Thyroid gland (tissue), 4 donors: ENCODE measurements around the gene KIAA1586. TPM values are rescaled to one million over a fixed set of nuclear protein-coding genes. Genes with fewer than 3 reads are reported as not detected.
"Not testable (repeated sequence)": the region's sequence is repeated elsewhere in the genome, so short reads cannot be mapped to it uniquely, and the experiment has no call there.

Experiments
- DNase-seq, 2 donors: peaks; one replicate each; pipeline ENCODE4 v3.0.0-alpha.2; 2019
- H3K27ac ChIP-seq, 3 donors: fragments of 200-600 bp; sonication (generic); 1 replicate in 2 of 3; 2 replicates in 1 of 3; pipeline ENCODE4 v1.5.1; 2016 to 2019; ENCODE audit warnings: mild to moderate bottlenecking in 1 of 3, moderate library complexity in 1 of 3
- H3K27me3 ChIP-seq: fragments of 200-600 bp; sonication (generic); one replicate; pipeline ENCODE4 v1.5.1; 2019
- H3K36me3 ChIP-seq, 2 donors: fragments of 200-600 bp; sonication (generic); one replicate each; pipeline ENCODE4 v1.5.1; 2016 to 2019
- H3K4me1 ChIP-seq, 2 donors: fragments of 200-600 bp; sonication (generic); one replicate each; pipeline ENCODE4 v1.5.1; 2017 to 2019
- H3K4me3 ChIP-seq, 3 donors: fragments of 200-600 bp; sonication (generic); replicated peaks in 1 of 3; 1 replicate in 2 of 3; 2 replicates in 1 of 3; pipeline ENCODE4 v1.5.1; 2016; ENCODE audit warnings: mild to moderate bottlenecking in 1 of 3
- H3K9me3 ChIP-seq: fragments of 200-600 bp; sonication (generic); one replicate; pipeline ENCODE4 v1.5.1; 2017
- POLR2A ChIP-seq, 2 donors: fragments of 450-650 bp; IDR thresholded peaks; one replicate each; pipeline ENCODE4 v1.6.1; 2017; ENCODE audit warnings: antibody characterized with exemption in 2 of 2, mild to moderate bottlenecking in 2 of 2, moderate library complexity in 1 of 2
- WGBS, 2 donors: methylation state at CpG; one replicate each; pipeline ENCODE4 v1.1.5; 2017; 5-methylcytosine and 5-hydroxymethylcytosine counted together
- intact Hi-C: fragments of 100-400 bp; cut with DNase I; formaldehyde crosslinking; loops from one replicate; pipeline ENCODE4 v1.15.1; 2023
- total RNA-seq, 4 donors: library from RNA; depleted of rRNA; stranded (reverse); fragments of >200 nt; gene quantifications; one replicate each; pipeline ENCODE4 v1.2.3, GENCODE V29; 2016
- TF ChIP-seq, protein P1 (sequence below), 6 experiments: fragments of 200-600 bp in 3 of 6; fragments of 450-650 bp in 3 of 6; sonication (generic) in 3 of 6; IDR thresholded peaks; one replicate each; pipeline ENCODE4 v1.5.1; 2016 to 2019; ENCODE audit warnings: antibody characterized with exemption in 6 of 6, mild to moderate bottlenecking in 2 of 6, inconsistent platforms in 1 of 6, moderate library complexity in 1 of 6

KIAA1586 gene
- total RNA-seq, 4 donors from 2014 or later = 9.1 to 16.8 (median 11.0) TPM

DNA sequence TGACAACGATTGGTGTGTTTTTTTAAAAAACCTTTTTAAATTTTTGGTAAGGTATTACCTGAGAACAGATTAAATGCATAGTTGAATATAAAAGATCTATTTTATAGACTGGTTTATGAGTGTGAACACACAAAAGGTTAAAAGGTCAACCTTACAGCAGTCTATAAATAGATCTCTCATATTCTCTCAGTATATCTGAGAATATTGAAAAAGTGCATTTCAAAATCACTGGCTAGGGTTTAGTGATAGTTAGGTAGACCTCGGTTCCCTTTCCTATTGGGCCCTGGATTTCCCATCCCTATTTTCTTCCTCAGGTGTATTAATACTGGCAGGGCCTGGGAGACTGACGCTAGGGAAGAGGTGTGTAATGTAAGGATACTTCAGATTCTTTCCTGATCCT, 42.8 kb downstream of the KIAA1586 start:
- Histone ChIP-seq H3K27me3 (no peaks in the 10 kb centered on the region), H3K27ac (no peak overlapping the region), H3K9me3 (no peaks in the 10 kb centered on the region), H3K4me3 (peak overlapping the region in 1 of 3 donors; percentile 41), H3K4me1 (peaks cover 10 to 17% of the 10 kb centered on the region in 2 donors), H3K36me3 (no peaks in the 10 kb centered on the region)
- no peak for DNase-seq
- WGBS, 2 donors = 61 to 65% methylated on average over 3 of the region's 3 CpGs
- intact Hi-C loops = no loop called here
- TF ChIP-seq, protein P1, sequence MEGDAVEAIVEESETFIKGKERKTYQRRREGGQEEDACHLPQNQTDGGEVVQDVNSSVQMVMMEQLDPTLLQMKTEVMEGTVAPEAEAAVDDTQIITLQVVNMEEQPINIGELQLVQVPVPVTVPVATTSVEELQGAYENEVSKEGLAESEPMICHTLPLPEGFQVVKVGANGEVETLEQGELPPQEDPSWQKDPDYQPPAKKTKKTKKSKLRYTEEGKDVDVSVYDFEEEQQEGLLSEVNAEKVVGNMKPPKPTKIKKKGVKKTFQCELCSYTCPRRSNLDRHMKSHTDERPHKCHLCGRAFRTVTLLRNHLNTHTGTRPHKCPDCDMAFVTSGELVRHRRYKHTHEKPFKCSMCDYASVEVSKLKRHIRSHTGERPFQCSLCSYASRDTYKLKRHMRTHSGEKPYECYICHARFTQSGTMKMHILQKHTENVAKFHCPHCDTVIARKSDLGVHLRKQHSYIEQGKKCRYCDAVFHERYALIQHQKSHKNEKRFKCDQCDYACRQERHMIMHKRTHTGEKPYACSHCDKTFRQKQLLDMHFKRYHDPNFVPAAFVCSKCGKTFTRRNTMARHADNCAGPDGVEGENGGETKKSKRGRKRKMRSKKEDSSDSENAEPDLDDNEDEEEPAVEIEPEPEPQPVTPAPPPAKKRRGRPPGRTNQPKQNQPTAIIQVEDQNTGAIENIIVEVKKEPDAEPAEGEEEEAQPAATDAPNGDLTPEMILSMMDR (IDR thresholded peaks at IDR 0.05) = no peak
- no peak for TF ChIP-seq POLR2A (IDR thresholded peaks at IDR 0.05)

DNA sequence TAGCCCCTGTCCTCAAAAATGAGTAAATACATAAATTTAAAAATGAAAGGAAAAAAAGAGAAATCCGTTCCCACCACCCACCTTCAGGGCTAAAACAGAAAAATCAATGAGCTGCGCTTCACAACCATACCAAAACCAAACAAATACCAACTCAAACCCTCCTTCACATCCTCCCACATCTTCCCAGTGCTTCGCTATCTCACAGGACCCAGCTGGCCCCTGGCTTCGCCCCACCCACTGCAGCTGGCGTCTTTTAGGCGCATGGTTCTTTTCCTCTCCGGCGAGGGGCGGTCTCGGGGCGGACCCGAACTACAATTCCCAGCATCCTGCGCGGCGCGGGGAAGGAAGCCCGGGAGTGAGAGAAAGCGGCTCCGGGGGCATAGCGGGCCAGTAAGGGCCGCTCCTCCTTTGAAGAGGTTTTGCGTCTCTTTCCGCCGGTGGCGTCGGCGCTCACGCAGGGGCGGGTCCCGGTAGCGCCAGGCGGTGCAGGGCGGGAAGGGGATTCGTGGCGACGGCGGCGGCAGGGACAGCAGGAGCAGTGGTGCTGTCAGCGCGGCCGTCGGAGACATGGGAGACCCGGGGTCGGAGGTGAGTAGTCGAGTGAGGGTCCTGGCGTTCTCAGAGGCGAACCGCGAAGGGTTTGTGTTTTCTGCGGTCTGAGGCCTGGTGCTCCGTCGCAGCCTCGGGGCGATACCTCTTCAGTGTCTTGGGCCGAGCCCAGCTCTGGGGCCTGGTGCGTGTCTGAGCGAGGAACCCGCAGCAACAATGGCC, 43.4 kb downstream of the KIAA1586 start, which contains the start of gene ZNF451:
Gene ZNF451 (plus strand): TSS at position 502 of the 771 bp plus-strand sequence. CDS start 66 bp downstream, at position 568.
- H3K36me3 ChIP-seq = no peaks in the 10 kb centered on the region
- TF ChIP-seq, protein P1 (IDR thresholded peaks at IDR 0.05) = peak in 1 of 6 experiments; percentile 28
- TF ChIP-seq POLR2A (IDR thresholded peaks at IDR 0.05) = peak; percentile 75 to 94
- peak within 1 kb of the TSS in 1 of 3 donors; percentile 41 for H3K4me3 ChIP-seq
- peaks cover 10 to 17% of the 10 kb centered on the region in 2 donors for H3K4me1 ChIP-seq
- WGBS, 2 donors = 1 to 3% methylated on average over 20 to 29 of the region's 58 CpGs
- no peaks in the 10 kb centered on the region for H3K9me3 ChIP-seq
- no peaks in the 10 kb centered on the region for H3K27me3 ChIP-seq
- intact Hi-C loops = loop anchor here (10.0 kb wide), 1 partner anchor 235 kb away; no protein-coding TSS in a partner anchor
- peak; percentile 98 for DNase-seq
- H3K27ac ChIP-seq = peak within 1 kb of the TSS; percentile 30 to 47 (median 42)

DNA sequence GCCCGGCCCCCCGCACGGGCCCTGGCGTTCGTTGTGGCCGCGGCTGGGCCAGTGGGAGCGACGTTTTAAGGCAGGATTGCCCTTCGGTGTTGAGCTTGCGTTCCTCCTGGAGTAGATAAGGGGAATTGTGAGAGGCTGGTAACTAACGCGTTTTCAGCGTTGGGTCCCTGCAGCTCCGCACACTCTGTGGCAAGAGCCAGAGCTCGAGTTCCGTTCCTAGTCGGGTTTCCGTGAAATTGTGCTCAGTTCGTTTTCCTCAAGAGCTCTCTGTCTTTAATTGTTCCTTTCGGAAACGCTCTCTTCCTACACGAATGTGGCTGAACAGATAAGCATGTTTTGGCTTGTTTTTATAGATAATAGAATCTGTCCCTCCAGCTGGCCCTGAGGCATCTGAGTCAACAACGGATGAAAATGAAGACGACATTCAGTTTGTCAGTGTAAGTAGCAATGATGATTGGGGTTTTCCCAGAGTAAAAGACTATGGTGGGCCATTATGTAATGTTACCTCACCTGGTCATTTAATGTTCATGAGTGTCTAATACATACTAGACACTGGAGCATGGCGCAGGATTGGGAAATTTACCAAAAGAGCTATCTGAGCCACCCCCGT, 44.1 kb downstream of the KIAA1586 start:
- H3K27ac ChIP-seq, H3K36me3 ChIP-seq, DNase-seq, H3K4me3 ChIP-seq, H3K27me3 ChIP-seq, H3K9me3 ChIP-seq: not testable (repeated sequence)
- intact Hi-C loops = loop anchor here (10.0 kb wide), 1 partner anchor 234 kb away; no protein-coding TSS in a partner anchor
- WGBS, 2 donors = no CpG with 5 or more reads among the region's 27 CpGs
- H3K4me1 ChIP-seq = peaks cover 10 to 17% of the 10 kb centered on the region in 2 donors

DNA sequence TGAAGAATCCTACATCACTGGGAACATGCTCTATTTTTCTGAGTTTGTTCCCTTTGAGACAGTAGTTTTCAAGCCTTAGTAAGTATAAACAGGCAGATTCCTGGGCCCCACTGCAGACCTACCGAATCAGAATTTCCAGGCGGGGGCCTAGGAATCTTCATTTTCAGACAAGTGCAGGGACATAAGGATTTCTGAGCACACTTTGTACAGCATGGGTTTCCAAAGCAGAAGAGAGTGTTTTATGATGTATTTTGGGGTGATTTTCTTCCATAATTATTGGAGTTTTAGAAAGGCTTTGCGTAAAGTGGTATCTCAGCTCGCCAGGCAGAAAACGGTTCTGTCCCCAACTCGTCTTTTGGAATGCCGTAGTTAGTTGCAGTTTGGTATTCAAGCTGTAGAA, 44.9 kb downstream of the KIAA1586 start:
- not testable (repeated sequence) for H3K36me3 ChIP-seq, H3K9me3 ChIP-seq, H3K27ac ChIP-seq, DNase-seq, H3K4me3 ChIP-seq, H3K27me3 ChIP-seq
- H3K4me1 ChIP-seq = peaks cover 10 to 17% of the 10 kb centered on the region in 2 donors
- intact Hi-C loops = loop anchor here (10.0 kb wide), 1 partner anchor 233 kb away; no protein-coding TSS in a partner anchor
- 89 to 95% methylated on average over 7 of the region's 7 CpGs for WGBS, 2 donors

DNA sequence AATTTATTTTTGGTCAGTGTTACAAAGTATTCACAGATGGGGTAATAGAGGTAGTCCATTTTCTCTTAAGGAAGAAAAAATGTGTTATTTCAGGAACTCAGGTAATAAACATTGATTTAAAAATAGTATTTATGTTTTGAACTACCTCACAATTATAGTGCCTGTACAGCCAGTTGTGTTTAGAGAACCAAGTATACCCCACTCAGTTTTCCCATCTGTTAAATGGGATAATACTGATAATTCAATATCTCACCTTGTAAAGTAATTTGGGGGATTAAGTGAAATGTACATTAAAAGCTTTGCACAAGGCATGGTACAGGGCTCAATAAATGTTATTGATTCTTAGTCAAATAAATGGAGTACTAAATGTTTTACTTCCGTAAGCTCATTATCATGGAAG, 48.2 kb downstream of the KIAA1586 start:
- Histone ChIP-seq H3K27ac (no peak overlapping the region), H3K27me3 (no peaks in the 10 kb centered on the region), H3K4me3 (no peak overlapping the region), H3K9me3 (no peaks in the 10 kb centered on the region), H3K4me1 (peaks cover 7 to 14% of the 10 kb centered on the region in 2 donors), H3K36me3 (peaks cover 8 to 14% of the 10 kb centered on the region in 2 donors)
- intact Hi-C loops = loop anchor here (10.0 kb wide), 1 partner anchor 230 kb away; no protein-coding TSS in a partner anchor
- WGBS, 2 donors = 98 to 100% methylated on average over 1 of the region's 1 CpG
- TF ChIP-seq, protein P1 (IDR thresholded peaks at IDR 0.05) = no peak
- TF ChIP-seq POLR2A (IDR thresholded peaks at IDR 0.05) = no peak
- DNase-seq = no peak
